ENCODE measurements around the gene CNTN1.

GRCh38 chr12:40727774-40728483 lies 35.7 kb downstream of the CNTN1 start:
- TF ChIP-seq CTCF (IDR thresholded peaks at IDR 0.05; ENCODE audit: poor library complexity): no peak
- TF ChIP-seq EZH2 (IDR thresholded peaks at IDR 0.05; ENCODE audit: borderline replicate concordance): no peak
- TF ChIP-seq EZH2phosphoT487 (IDR thresholded peaks at IDR 0.05; ENCODE audit: low read depth, severe bottlenecking, unreplicated experiment): no peak

Measured in hepatocyte (in vitro differentiated cells).